WI38 (cell line): Measurements from ENCODE around the gene ZBTB20.

ENCODE experiments used
- H3K4me3 ChIP-seq: 2 replicates; pipeline ENCODE4 v1.5.1; 2011; ENCODE audit warnings: low read depth, mild to moderate bottlenecking, control low read depth, low read length
- CTCF ChIP-seq: IDR thresholded peaks from 2 replicates; pipeline ENCODE4 v1.5.1; 2012; ENCODE audit warnings: low read depth, mild to moderate bottlenecking, control low read depth, low read length

The ZBTB20 gene

DNA sequence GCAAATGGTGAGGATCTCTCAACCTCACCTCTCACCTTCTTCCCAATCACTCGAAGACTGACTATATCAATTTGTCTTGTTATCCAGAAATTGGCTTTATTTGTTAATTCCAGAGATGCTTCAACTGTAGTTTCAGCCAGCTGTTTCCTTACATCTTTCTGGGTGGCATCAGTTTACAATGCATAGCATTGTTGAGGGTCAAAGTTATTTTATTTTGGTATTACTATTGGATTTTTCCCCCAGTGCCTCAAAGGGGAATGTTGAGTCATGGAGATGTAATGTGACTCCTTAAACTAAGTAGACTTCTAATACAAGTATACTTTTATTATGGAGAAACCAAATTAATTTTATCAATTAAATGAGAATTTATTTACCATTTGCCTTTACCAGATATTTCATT lies 501.7 kb downstream of the ZBTB20 start:
- H3K4me3 ChIP-seq = no peak overlapping the region
- no peak for TF ChIP-seq CTCF

DNA sequence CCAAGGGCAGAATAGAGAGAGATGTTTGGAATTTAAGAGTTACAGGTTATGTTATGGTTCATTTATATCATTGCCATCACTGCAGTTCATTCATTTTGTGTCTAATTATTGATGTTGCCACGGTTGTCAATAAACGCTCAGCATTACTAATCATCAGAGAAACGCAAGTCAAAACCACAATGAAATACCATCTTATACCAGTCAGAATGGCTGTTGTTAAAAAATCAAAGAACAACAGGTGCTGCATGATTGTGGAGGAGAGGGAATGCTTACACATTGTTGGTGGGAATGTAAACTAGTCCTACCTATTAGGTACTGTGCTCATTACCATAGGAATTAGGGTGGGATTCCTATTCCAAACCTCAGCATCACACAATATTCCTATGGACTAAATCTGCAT lies 502.7 kb downstream of the ZBTB20 start:
- H3K4me3 ChIP-seq = no peak overlapping the region
- no peak for TF ChIP-seq CTCF

- H3K4me3 ChIP-seq = no peak overlapping the region
- no peak for TF ChIP-seq CTCF
These were observed 503.9 kb downstream of the ZBTB20 start for GRCh38 chr3:114642951-114643741.

DNA sequence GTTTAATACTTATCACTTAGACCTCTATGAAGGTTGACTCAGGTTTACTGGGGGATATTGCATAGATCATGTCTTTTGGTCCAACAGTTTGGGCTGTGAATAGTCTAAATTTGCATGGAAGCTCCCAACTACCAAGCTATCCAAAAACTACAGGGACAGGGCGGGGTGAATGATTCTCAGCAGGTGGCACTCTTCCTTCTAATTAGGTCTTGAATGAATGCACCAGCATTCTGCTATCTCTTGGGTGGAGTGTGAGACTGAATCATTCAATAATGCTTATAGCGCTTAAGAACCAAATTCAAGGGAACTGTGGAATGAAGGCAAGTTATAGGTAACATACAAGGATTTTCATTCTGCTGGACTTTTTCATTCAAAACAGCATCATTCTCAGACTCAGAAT lies 507.0 kb downstream of the ZBTB20 start:
- H3K4me3 ChIP-seq = no peak overlapping the region
- TF ChIP-seq CTCF = no peak

- TF ChIP-seq CTCF = no peak
- H3K4me3 ChIP-seq = no peak overlapping the region
These were observed 507.9 kb downstream of the ZBTB20 start for GRCh38 chr3:114639171-114639570.

DNA sequence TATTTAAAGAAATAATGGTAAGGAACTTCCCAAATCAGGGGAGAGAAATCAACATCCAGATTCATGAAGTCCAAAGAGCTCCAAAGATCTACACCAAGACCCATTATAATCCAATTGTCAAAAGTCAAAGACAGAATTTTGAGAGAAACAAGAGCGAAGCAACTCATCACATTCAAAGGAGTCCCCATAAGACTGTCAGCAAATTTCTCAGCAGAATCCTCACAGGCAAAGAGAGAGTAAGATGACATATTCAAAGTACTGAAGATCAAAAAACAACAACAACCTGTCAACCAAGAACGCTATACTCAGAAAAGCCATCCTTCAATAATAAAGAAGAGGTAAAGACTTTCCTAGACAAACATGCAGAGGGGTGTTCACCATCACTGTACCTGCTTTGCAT lies 511.2 kb downstream of the ZBTB20 start:
- no peak overlapping the region for H3K4me3 ChIP-seq
- TF ChIP-seq CTCF = no peak

- no peak overlapping the region for H3K4me3 ChIP-seq
- no peak for TF ChIP-seq CTCF
These were observed 512.5 kb downstream of the ZBTB20 start for GRCh38 chr3:114634635-114635034.
